ENCODE measurements around the gene LENG1.
A peak's percentile ranks its signal among the peaks of the same experiment; 100 is the strongest.
"Not testable (repeated sequence)": the region's sequence is repeated elsewhere in the genome, so short reads cannot be mapped to it uniquely, and the experiment has no call there.

LENG1 gene

DNA sequence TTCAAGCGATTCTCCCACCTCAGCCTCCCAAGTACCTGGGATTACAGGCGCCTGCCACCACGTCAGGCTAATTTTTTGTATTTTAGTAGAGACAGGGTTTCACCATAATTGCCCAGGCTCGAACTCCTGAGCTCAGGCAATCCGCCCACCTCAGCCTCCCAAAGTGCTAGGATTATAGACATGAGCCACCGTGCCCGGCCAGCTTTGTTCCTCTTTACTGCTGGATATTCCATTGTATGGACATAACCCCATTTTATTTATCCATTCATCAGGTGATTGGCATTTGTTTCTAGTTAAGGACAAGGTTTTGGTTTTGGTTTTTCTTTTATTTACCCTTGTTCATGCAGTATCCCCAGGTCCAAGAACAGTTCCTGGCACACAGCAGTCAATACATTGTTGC, 37.0 kb upstream of the LENG1 start:
- peaks cover 17% of the 10 kb centered on the region for H4K20me1 ChIP-seq (ENCODE audit: insufficient read depth, low read length)
- peaks cover 20% of the 10 kb centered on the region for H3K36me3 ChIP-seq (ENCODE audit: insufficient read depth, low read length)
- H3K9me3 ChIP-seq (ENCODE audit: insufficient read depth, low read length, severe bottlenecking) = no peaks in the 10 kb centered on the region
- no peak overlapping the region for H3K9ac ChIP-seq (ENCODE audit: low read depth, low read length)
- H3K4me3 ChIP-seq (ENCODE audit: low read depth in 1 of 2, low read length in 2 of 2) = no peak overlapping the region
- no peaks in the 10 kb centered on the region for H3K27me3 ChIP-seq (ENCODE audit: insufficient read depth, low read length, poor library complexity)
- ATAC-seq (ENCODE audit: insufficient read depth, low read depth) (no peak), DNase-seq (no peak)
- no peak for TF ChIP-seq EZH2 (IDR thresholded peaks at IDR 0.05; ENCODE audit: borderline replicate concordance, low read depth, low read length, severe bottlenecking)
- TF ChIP-seq, protein P1, sequence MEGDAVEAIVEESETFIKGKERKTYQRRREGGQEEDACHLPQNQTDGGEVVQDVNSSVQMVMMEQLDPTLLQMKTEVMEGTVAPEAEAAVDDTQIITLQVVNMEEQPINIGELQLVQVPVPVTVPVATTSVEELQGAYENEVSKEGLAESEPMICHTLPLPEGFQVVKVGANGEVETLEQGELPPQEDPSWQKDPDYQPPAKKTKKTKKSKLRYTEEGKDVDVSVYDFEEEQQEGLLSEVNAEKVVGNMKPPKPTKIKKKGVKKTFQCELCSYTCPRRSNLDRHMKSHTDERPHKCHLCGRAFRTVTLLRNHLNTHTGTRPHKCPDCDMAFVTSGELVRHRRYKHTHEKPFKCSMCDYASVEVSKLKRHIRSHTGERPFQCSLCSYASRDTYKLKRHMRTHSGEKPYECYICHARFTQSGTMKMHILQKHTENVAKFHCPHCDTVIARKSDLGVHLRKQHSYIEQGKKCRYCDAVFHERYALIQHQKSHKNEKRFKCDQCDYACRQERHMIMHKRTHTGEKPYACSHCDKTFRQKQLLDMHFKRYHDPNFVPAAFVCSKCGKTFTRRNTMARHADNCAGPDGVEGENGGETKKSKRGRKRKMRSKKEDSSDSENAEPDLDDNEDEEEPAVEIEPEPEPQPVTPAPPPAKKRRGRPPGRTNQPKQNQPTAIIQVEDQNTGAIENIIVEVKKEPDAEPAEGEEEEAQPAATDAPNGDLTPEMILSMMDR (IDR thresholded peaks at IDR 0.05; ENCODE audit: borderline replicate concordance, extremely low read depth, low read length, poor library complexity, severe bottlenecking) = no peak
- peaks cover 29% of the 10 kb centered on the region for H3K79me2 ChIP-seq (ENCODE audit: insufficient read depth, low read length)
- H3K4me2 ChIP-seq (ENCODE audit: insufficient read depth, low read length) = no peak overlapping the region
- H3K27ac ChIP-seq (ENCODE audit: low read length) = no peak overlapping the region
- H2AFZ ChIP-seq (ENCODE audit: low read depth, low read length) = no peak overlapping the region
- peaks cover 30% of the 10 kb centered on the region for H3K4me1 ChIP-seq (ENCODE audit: insufficient read depth, low read length)

GRCh38 chr19:54194463-54194862, 34.9 kb upstream of the LENG1 start:
- H3K4me2 ChIP-seq (ENCODE audit: insufficient read depth, low read length); DNase-seq; ATAC-seq (ENCODE audit: insufficient read depth, low read depth); H3K27me3 ChIP-seq (ENCODE audit: insufficient read depth, low read length, poor library complexity); H2AFZ ChIP-seq (ENCODE audit: low read depth, low read length); H3K4me3 ChIP-seq (ENCODE audit: low read depth in 1 of 2, low read length in 2 of 2); H3K27ac ChIP-seq (ENCODE audit: low read length); H3K9me3 ChIP-seq (ENCODE audit: insufficient read depth, low read length, severe bottlenecking); H3K9ac ChIP-seq (ENCODE audit: low read depth, low read length): not testable (repeated sequence)
- peaks cover 17% of the 10 kb centered on the region for H3K79me2 ChIP-seq (ENCODE audit: insufficient read depth, low read length)
- peaks cover 15% of the 10 kb centered on the region for H3K36me3 ChIP-seq (ENCODE audit: insufficient read depth, low read length)
- peaks cover 21% of the 10 kb centered on the region for H3K4me1 ChIP-seq (ENCODE audit: insufficient read depth, low read length)
- peaks cover 14% of the 10 kb centered on the region for H4K20me1 ChIP-seq (ENCODE audit: insufficient read depth, low read length)

DNA sequence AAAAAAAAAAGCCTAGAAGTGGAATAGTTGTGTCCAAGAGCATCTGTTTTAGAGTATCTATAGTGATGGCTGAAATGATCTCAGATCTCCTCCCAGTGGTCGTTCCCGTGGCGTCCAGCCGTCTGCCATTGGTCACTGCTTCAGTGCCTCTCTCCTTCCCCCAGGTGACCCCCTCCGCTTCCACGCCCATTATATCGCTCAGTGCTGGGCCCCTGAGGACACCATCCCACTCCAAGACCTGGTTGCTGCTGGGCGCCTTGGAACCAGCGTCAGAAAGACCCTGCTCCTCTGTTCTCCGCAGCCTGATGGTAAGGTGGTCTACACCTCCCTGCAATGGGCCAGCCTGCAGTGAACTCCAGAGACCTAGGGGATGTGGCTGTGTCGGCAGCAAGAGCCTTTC, 33.5 kb upstream of the LENG1 start:
- peaks cover 27% of the 10 kb centered on the region for H3K79me2 ChIP-seq (ENCODE audit: insufficient read depth, low read length)
- ATAC-seq (ENCODE audit: insufficient read depth, low read depth) (no peak), DNase-seq (no peak)
- no peaks in the 10 kb centered on the region for H3K9me3 ChIP-seq (ENCODE audit: insufficient read depth, low read length, severe bottlenecking)
- H3K4me3 ChIP-seq (ENCODE audit: low read depth in 1 of 2, low read length in 2 of 2) = no peak overlapping the region
- H3K4me2 ChIP-seq (ENCODE audit: insufficient read depth, low read length) = no peak overlapping the region
- H3K36me3 ChIP-seq (ENCODE audit: insufficient read depth, low read length) = peaks cover 15% of the 10 kb centered on the region
- no peak overlapping the region for H3K27ac ChIP-seq (ENCODE audit: low read length)
- no peaks in the 10 kb centered on the region for H3K27me3 ChIP-seq (ENCODE audit: insufficient read depth, low read length, poor library complexity)
- peaks cover 28% of the 10 kb centered on the region for H3K4me1 ChIP-seq (ENCODE audit: insufficient read depth, low read length)
- H3K9ac ChIP-seq (ENCODE audit: low read depth, low read length) = peak overlapping the region; percentile 10; the same call in 1 of the 2 replicates
- peaks cover 14% of the 10 kb centered on the region for H4K20me1 ChIP-seq (ENCODE audit: insufficient read depth, low read length)
- no peak for TF ChIP-seq EZH2 (IDR thresholded peaks at IDR 0.05; ENCODE audit: borderline replicate concordance, low read depth, low read length, severe bottlenecking)
- H2AFZ ChIP-seq (ENCODE audit: low read depth, low read length) = no peak overlapping the region

- Histone ChIP-seq H3K4me3 (ENCODE audit: low read depth in 1 of 2, low read length in 2 of 2) (peak overlapping the region; percentile 47 to 60; a peak in 3 of 4 replicates), H3K4me1 (ENCODE audit: insufficient read depth, low read length) (peaks cover 37% of the 10 kb centered on the region), H3K79me2 (ENCODE audit: insufficient read depth, low read length) (peaks cover 34% of the 10 kb centered on the region), H3K9me3 (ENCODE audit: insufficient read depth, low read length, severe bottlenecking) (no peaks in the 10 kb centered on the region), H3K4me2 (ENCODE audit: insufficient read depth, low read length) (peak overlapping the region; percentile 88), H3K36me3 (ENCODE audit: insufficient read depth, low read length) (peaks cover 21% of the 10 kb centered on the region), H2AFZ (ENCODE audit: low read depth, low read length) (peak overlapping the region; percentile 59; the same call in 1 of the 2 replicates), H3K27me3 (ENCODE audit: insufficient read depth, low read length, poor library complexity) (no peaks in the 10 kb centered on the region), H3K27ac (ENCODE audit: low read length) (peak overlapping the region; percentile 87), H4K20me1 (ENCODE audit: insufficient read depth, low read length) (peaks cover 16% of the 10 kb centered on the region), H3K9ac (ENCODE audit: low read depth, low read length) (peak overlapping the region; percentile 79)
- ATAC-seq (ENCODE audit: insufficient read depth, low read depth) (no peak), DNase-seq (no peak)
- TF ChIP-seq, protein P1 (IDR thresholded peaks at IDR 0.05; ENCODE audit: borderline replicate concordance, extremely low read depth, low read length, poor library complexity, severe bottlenecking) = no peak
- no peak for TF ChIP-seq EZH2 (IDR thresholded peaks at IDR 0.05; ENCODE audit: borderline replicate concordance, low read depth, low read length, severe bottlenecking)
Observed at GRCh38 chr19:54191811-54192453, 32.4 kb upstream of the LENG1 start.

Measured in DND-41 (cell line).